Measurements from ENCODE around the gene IVL.

The IVL gene

GRCh38 chr1:152901631-152902030, 6.7 kb upstream of the IVL start:
- no peak overlapping the region for H4K91ac ChIP-seq (ENCODE audit: low read depth, low read length, poor library complexity)
- H2BK12ac ChIP-seq (ENCODE audit: low read length), result no peak overlapping the region
- H3K36me3 ChIP-seq (replicated peaks in 1 of 2; ENCODE audit: control insufficient read depth in 2 of 2, insufficient read depth in 2 of 2, low read length in 2 of 2), result no peaks in the 10 kb centered on the region
- H4K8ac ChIP-seq (ENCODE audit: low read depth, low read length), result no peak overlapping the region
- no peaks in the 10 kb centered on the region for H3K4me1 ChIP-seq (ENCODE audit: control insufficient read depth in 2 of 2, insufficient read depth in 1 of 2, low read depth in 1 of 2, low read length in 2 of 2)
- H2BK15ac ChIP-seq (ENCODE audit: low read length), result no peak overlapping the region
- H2AFZ ChIP-seq (ENCODE audit: low read length), result no peak overlapping the region
- no peak overlapping the region for H2BK120ac ChIP-seq (ENCODE audit: low read depth, low read length)
- H3K9ac ChIP-seq (ENCODE audit: low read depth, low read length, poor library complexity), result no peak overlapping the region
- H3K18ac ChIP-seq (ENCODE audit: low read length), result no peak overlapping the region
- no peak overlapping the region for H3K4me3 ChIP-seq (ENCODE audit: low read length in 2 of 2)
- H3K4ac ChIP-seq (ENCODE audit: low read length), result no peak overlapping the region
- H2AK5ac ChIP-seq (ENCODE audit: low read depth, low read length), result no peak overlapping the region
- peaks cover 0 to 10% (median 0%) of the 10 kb centered on the region in 3 experiments for H3K27me3 ChIP-seq (ENCODE audit: control insufficient read depth in 3 of 3, insufficient read depth in 3 of 3, low read depth in 1 of 3, low read length in 3 of 3)
- no CpG with 5 or more reads among the region's 5 CpGs for WGBS, 2 donors (ENCODE audit: extremely low coverage in 2 of 2, insufficient read length in 2 of 2, insufficient replicate concordance in 1 of 2)
- no peak overlapping the region for H2BK5ac ChIP-seq (ENCODE audit: low read length)
- H3K79me1 ChIP-seq (ENCODE audit: low read depth, low read length), result no peaks in the 10 kb centered on the region
- no peak overlapping the region for H3K14ac ChIP-seq (ENCODE audit: low read length)
- DNase-seq (ENCODE audit: low spot score), result no peak
- no peaks in the 10 kb centered on the region for H3K9me3 ChIP-seq (replicated peaks in 1 of 2; ENCODE audit: control insufficient read depth in 2 of 2, insufficient read depth in 1 of 2, low read depth in 1 of 2, low read length in 2 of 2)
- H3K27ac ChIP-seq (replicated peaks; ENCODE audit: low read length), result no peak overlapping the region
- no peak overlapping the region for H3K4me2 ChIP-seq (ENCODE audit: insufficient read depth, low read length, poor library complexity, severe bottlenecking)
- H3K23ac ChIP-seq (ENCODE audit: low read depth, low read length, poor library complexity), result no peak overlapping the region

- Histone ChIP-seq H2BK15ac (ENCODE audit: low read length) (no peak overlapping the region), H3K23ac (ENCODE audit: low read depth, low read length, poor library complexity) (no peak overlapping the region)
- WGBS, 2 donors (ENCODE audit: extremely low coverage in 2 of 2, insufficient read length in 2 of 2, insufficient replicate concordance in 1 of 2), result no CpG with 5 or more reads among the region's 4 CpGs
Measured at GRCh38 chr1:152902636-152903035, 5.7 kb upstream of the IVL start.

GRCh38 chr1:152904688-152905440, 3.5 kb upstream of the IVL start:
- Histone ChIP-seq H3K27me3 (ENCODE audit: control insufficient read depth in 3 of 3, insufficient read depth in 3 of 3, low read depth in 1 of 3, low read length in 3 of 3) (peaks cover 0 to 3% (median 0%) of the 10 kb centered on the region in 3 experiments), H2BK120ac (ENCODE audit: low read depth, low read length) (no peak overlapping the region), H2AFZ (ENCODE audit: low read length) (no peak overlapping the region), H3K4me2 (ENCODE audit: insufficient read depth, low read length, poor library complexity, severe bottlenecking) (no peak overlapping the region), H3K9me3 (replicated peaks in 1 of 2; ENCODE audit: control insufficient read depth in 2 of 2, insufficient read depth in 1 of 2, low read depth in 1 of 2, low read length in 2 of 2) (no peaks in the 10 kb centered on the region), H2BK5ac (ENCODE audit: low read length) (no peak overlapping the region), H3K14ac (ENCODE audit: low read length) (no peak overlapping the region), H3K27ac (replicated peaks; ENCODE audit: low read length) (no peak overlapping the region), H3K23ac (ENCODE audit: low read depth, low read length, poor library complexity) (no peak overlapping the region), H4K8ac (ENCODE audit: low read depth, low read length) (no peak overlapping the region), H3K18ac (ENCODE audit: low read length) (no peak overlapping the region), H3K36me3 (replicated peaks in 1 of 2; ENCODE audit: control insufficient read depth in 2 of 2, insufficient read depth in 2 of 2, low read length in 2 of 2) (no peaks in the 10 kb centered on the region), H2BK15ac (ENCODE audit: low read length) (no peak overlapping the region), H2AK5ac (ENCODE audit: low read depth, low read length) (no peak overlapping the region), H3K9ac (ENCODE audit: low read depth, low read length, poor library complexity) (no peak overlapping the region), H4K91ac (ENCODE audit: low read depth, low read length, poor library complexity) (no peak overlapping the region), H3K4me3 (ENCODE audit: low read length in 2 of 2) (no peak overlapping the region), H2BK12ac (ENCODE audit: low read length) (no peak overlapping the region), H3K4me1 (ENCODE audit: control insufficient read depth in 2 of 2, insufficient read depth in 1 of 2, low read depth in 1 of 2, low read length in 2 of 2) (no peaks in the 10 kb centered on the region), H3K79me1 (ENCODE audit: low read depth, low read length) (no peaks in the 10 kb centered on the region), H3K4ac (ENCODE audit: low read length) (no peak overlapping the region)
- no peak for DNase-seq (ENCODE audit: low spot score)
- WGBS, 2 donors (ENCODE audit: extremely low coverage in 2 of 2, insufficient read length in 2 of 2, insufficient replicate concordance in 1 of 2), result no CpG with 5 or more reads among the region's 7 CpGs

More at GRCh38 chr1:152902636-152903035, 5.7 kb upstream of the IVL start:
- Histone ChIP-seq H4K8ac (ENCODE audit: low read depth, low read length) (no peak overlapping the region), H3K79me1 (ENCODE audit: low read depth, low read length) (no peaks in the 10 kb centered on the region), H3K4me1 (ENCODE audit: control insufficient read depth in 2 of 2, insufficient read depth in 1 of 2, low read depth in 1 of 2, low read length in 2 of 2) (no peaks in the 10 kb centered on the region), H2BK12ac (ENCODE audit: low read length) (no peak overlapping the region), H3K4me3 (ENCODE audit: low read length in 2 of 2) (no peak overlapping the region), H3K14ac (ENCODE audit: low read length) (no peak overlapping the region), H3K36me3 (replicated peaks in 1 of 2; ENCODE audit: control insufficient read depth in 2 of 2, insufficient read depth in 2 of 2, low read length in 2 of 2) (no peaks in the 10 kb centered on the region), H3K9ac (ENCODE audit: low read depth, low read length, poor library complexity) (no peak overlapping the region), H3K4ac (ENCODE audit: low read length) (no peak overlapping the region), H2AFZ (ENCODE audit: low read length) (no peak overlapping the region), H2BK5ac (ENCODE audit: low read length) (no peak overlapping the region), H3K27me3 (ENCODE audit: control insufficient read depth in 3 of 3, insufficient read depth in 3 of 3, low read depth in 1 of 3, low read length in 3 of 3) (peaks cover 0 to 10% (median 0%) of the 10 kb centered on the region in 3 experiments), H3K9me3 (replicated peaks in 1 of 2; ENCODE audit: control insufficient read depth in 2 of 2, insufficient read depth in 1 of 2, low read depth in 1 of 2, low read length in 2 of 2) (no peaks in the 10 kb centered on the region), H2BK120ac (ENCODE audit: low read depth, low read length) (no peak overlapping the region), H3K18ac (ENCODE audit: low read length) (no peak overlapping the region), H4K91ac (ENCODE audit: low read depth, low read length, poor library complexity) (no peak overlapping the region), H2AK5ac (ENCODE audit: low read depth, low read length) (no peak overlapping the region), H3K4me2 (ENCODE audit: insufficient read depth, low read length, poor library complexity, severe bottlenecking) (no peak overlapping the region), H3K27ac (replicated peaks; ENCODE audit: low read length) (no peak overlapping the region)
- no peak for DNase-seq (ENCODE audit: low spot score)

- WGBS, 2 donors (ENCODE audit: extremely low coverage in 2 of 2, insufficient read length in 2 of 2, insufficient replicate concordance in 1 of 2), result no CpG with 5 or more reads among the region's 5 CpGs
- no peak overlapping the region for H3K27ac ChIP-seq (replicated peaks; ENCODE audit: low read length)
Measured at GRCh38 chr1:152906023-152906565, 2.3 kb upstream of the IVL start.

More at GRCh38 chr1:152906023-152906565, 2.3 kb upstream of the IVL start:
- H2AK5ac ChIP-seq (ENCODE audit: low read depth, low read length), result no peak overlapping the region
- H4K8ac ChIP-seq (ENCODE audit: low read depth, low read length), result no peak overlapping the region
- H3K27me3 ChIP-seq (ENCODE audit: control insufficient read depth in 3 of 3, insufficient read depth in 3 of 3, low read depth in 1 of 3, low read length in 3 of 3), result peaks cover 0 to 3% (median 0%) of the 10 kb centered on the region in 3 experiments
- no peaks in the 10 kb centered on the region for H3K4me1 ChIP-seq (ENCODE audit: control insufficient read depth in 2 of 2, insufficient read depth in 1 of 2, low read depth in 1 of 2, low read length in 2 of 2)
- no peak overlapping the region for H3K14ac ChIP-seq (ENCODE audit: low read length)
- H3K18ac ChIP-seq (ENCODE audit: low read length), result no peak overlapping the region
- no peak overlapping the region for H3K4me2 ChIP-seq (ENCODE audit: insufficient read depth, low read length, poor library complexity, severe bottlenecking)
- H2AFZ ChIP-seq (ENCODE audit: low read length), result no peak overlapping the region
- H3K23ac ChIP-seq (ENCODE audit: low read depth, low read length, poor library complexity), result no peak overlapping the region
- no peak overlapping the region for H2BK120ac ChIP-seq (ENCODE audit: low read depth, low read length)
- peaks cover 0 to 1% of the 10 kb centered on the region in 2 donors for H3K9me3 ChIP-seq (replicated peaks in 1 of 2; ENCODE audit: control insufficient read depth in 2 of 2, insufficient read depth in 1 of 2, low read depth in 1 of 2, low read length in 2 of 2)
- H3K9ac ChIP-seq (ENCODE audit: low read depth, low read length, poor library complexity), result no peak overlapping the region
- H2BK15ac ChIP-seq (ENCODE audit: low read length), result no peak overlapping the region
- H3K4me3 ChIP-seq (ENCODE audit: low read length in 2 of 2), result no peak overlapping the region
- no peak overlapping the region for H4K91ac ChIP-seq (ENCODE audit: low read depth, low read length, poor library complexity)
- no peak overlapping the region for H3K4ac ChIP-seq (ENCODE audit: low read length)
- no peak overlapping the region for H2BK12ac ChIP-seq (ENCODE audit: low read length)
- H3K36me3 ChIP-seq (replicated peaks in 1 of 2; ENCODE audit: control insufficient read depth in 2 of 2, insufficient read depth in 2 of 2, low read length in 2 of 2), result no peaks in the 10 kb centered on the region
- DNase-seq (ENCODE audit: low spot score), result no peak
- no peak overlapping the region for H2BK5ac ChIP-seq (ENCODE audit: low read length)
- H3K79me1 ChIP-seq (ENCODE audit: low read depth, low read length), result no peaks in the 10 kb centered on the region

Data from neuronal stem cell (in vitro differentiated cells).